HEK293 (cell line): ENCODE data around the gene RPL36.

Experiments
- CTCF ChIP-seq: fragments of 450-650 bp; formaldehyde crosslinking; IDR thresholded peaks from 2 replicates; pipeline ENCODE4 v1.5.1; 2016; ENCODE audit warnings: missing biosample characterization, missing genetic modification characterization
- PRDM1 ChIP-seq: fragments of 450-650 bp; formaldehyde crosslinking; IDR thresholded peaks from 2 replicates; pipeline ENCODE4; 2016; ENCODE audit warnings: missing biosample characterization, missing genetic modification characterization
- ZNF140 ChIP-seq: fragments of 450-650 bp; formaldehyde crosslinking; IDR thresholded peaks from 2 replicates; pipeline ENCODE4 v1.5.1; 2016; ENCODE audit warnings: missing biosample characterization, missing genetic modification characterization
- ZNF530 ChIP-seq: fragments of 450-650 bp; formaldehyde crosslinking; IDR thresholded peaks from 2 replicates; pipeline ENCODE4 v1.5.1; 2016; ENCODE audit warnings: low read depth, missing biosample characterization, missing genetic modification characterization
- ZNF704 ChIP-seq: fragments of 450-650 bp; formaldehyde crosslinking; IDR thresholded peaks from 2 replicates; pipeline ENCODE4 v1.5.1; 2016; ENCODE audit warnings: missing biosample characterization, missing genetic modification characterization
- ZNF843 ChIP-seq: fragments of 450-650 bp; formaldehyde crosslinking; IDR thresholded peaks from 2 replicates; pipeline ENCODE4 v1.5.1; 2016; ENCODE audit warnings: missing biosample characterization, missing genetic modification characterization

DNA sequence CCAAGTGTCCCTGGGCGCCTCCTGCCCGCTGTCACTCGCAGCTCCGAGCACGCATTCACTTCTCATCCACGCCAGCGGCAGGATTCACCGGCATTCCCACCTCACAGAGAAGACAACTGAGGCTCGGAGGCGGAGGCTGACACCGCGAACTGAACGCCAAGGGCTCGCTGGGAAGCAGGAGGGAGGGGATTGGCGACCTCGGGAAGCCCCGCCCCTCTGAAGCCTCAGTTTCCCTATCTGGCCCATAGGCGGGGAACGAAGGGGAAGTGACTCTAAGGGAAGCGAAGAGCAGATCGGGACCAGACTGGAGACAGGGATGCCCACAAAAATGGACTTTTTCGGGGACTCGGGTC, 10.0 kb upstream of the RPL36 start:
- TF ChIP-seq ZNF530 (no peak), PRDM1 (no peak), CTCF (tag by site-specific recombination) (peak; percentile 67; the same call in 1 of the 2 replicates), ZNF140 (tag by site-specific recombination) (no peak), ZNF704 (tag by site-specific recombination) (no peak), ZNF843 (tag by site-specific recombination) (no peak)
